HG03342 (cell line): ENCODE results near the gene LMF1.

Experiments
- ATAC-seq: cut with Tn5 transposase; IDR thresholded peaks from one replicate; pipeline ENCODE4 v1.9.1; 2021; ENCODE audit warnings: mild to moderate bottlenecking, moderate library complexity; ENCODE audit not compliant: unreplicated experiment

The LMF1 gene

DNA sequence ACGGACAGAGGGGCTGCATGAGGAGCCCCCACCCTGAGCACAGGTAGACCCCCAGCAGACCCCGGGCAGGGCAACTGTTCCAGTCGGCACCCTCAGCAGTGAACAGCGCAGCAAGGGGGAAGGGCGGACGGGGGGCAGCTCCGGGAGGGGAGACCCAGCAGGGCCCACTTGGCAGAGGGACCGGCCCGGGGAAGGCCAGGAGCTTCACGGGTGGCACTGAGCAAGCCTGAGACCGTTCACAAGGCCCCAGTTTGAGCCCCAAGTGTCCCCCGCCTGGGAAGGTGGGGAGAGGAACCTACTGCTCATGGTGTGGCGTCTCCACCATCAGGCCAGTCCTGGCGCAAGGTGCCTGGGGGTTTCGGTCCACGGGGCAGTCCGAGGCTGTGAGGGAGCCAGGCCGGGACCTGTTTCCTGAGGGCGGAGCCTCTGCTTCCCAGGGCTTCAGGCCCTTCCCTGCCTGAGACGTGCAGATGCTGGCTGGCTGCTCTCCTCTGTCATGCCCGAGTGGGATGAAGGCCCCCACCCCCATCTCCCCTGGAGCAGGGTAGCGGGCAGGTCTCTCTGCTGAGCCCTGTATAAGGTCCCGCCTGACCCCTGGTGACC lies 115.9 kb downstream of the LMF1 start:
- no peak for ATAC-seq

DNA sequence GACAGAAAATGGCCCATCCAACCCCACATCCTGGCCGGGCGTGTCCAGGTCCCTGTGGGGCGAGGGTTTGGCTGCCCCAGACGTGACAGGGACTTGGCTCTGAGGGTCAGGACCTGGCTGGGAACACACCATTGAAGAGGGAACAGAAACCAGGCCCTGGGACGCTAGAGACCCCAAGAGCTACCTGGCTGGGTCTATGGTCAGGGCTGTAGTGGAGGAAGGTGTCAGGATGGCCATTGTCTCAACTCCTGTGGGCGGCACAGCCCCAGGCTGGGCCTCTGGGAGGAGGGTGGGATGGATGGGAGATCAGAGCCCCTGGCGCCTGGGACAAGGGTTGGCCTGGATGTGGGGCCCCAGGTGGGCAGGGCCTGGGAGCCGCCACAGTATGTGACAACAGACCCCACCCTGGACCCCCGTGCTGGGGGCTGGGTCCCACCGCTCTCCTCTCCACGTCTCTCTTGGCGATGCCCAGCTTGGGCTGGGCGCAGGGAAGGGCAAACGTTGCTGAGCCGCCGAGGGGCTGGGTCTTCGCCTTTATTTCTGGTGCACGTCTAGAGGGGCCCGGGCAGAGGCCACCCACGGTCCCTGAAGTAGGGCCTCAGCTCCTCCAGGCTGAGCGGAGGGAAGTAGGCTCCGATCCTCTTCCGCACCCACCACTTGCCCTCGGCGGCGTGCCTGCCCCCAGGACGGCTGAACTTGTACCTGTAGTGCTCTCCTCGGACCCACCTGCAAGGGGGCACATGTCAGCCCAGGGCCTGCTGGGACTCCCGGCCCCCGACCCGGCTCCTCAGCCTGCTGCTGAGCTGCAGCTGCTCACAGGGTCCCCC lies 116.6 kb downstream of the LMF1 start:
- no peak for ATAC-seq

DNA sequence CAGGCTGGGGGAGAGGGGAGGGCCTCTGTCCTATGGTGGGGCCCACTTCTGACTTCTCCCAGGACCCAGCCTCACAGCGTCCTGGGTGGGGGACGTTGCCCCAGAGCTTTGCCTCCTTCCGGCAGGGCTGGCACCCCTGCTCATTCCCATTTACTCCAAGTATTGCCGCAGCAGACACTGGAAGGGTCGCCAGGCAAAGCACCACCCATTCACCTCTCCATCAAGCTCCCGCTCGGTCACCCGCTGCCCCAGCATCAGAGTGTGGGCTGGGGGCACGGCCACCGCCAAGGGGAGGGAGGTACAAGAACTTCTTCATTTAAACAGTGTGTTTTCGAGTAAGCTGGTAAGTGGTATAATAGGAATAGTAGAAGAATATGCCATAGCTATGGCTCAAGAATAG lies 117.5 kb downstream of the LMF1 start:
- no peak for ATAC-seq

DNA sequence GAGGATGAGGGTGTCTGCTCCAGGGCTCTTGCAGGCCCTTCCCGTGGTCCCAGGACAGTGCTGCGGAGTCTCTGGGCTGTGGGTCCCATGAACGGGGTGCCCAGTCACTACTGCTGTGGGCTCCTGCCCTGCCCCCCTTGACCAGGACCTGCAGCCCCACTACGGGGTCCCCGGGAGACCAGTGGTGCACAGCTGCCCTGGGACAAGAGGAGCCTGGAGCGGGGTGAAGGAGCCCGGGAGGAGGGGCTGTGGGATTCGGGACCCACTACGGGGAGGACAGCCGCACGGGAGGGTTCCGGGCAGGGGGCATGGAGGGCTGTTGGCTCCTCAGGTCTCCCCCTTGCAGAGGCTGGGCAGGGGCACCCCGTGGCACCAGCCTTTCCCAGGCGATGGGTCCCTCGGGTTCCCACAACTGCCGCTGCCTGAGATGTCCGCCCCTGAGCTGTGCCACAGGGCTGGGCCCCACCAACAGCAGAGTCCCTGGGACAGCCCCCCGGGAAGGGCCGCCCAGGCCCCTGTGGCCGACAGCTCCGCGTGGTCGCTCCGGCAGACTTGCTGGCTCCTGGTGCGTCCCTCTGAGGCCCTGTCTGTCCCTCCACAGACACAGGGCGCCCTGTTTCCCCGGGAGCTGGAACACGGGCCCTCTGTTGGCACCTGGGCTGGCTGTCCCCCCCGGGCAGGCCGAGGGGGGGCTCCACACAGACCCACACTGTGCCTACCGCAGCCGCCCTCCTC lies 118.2 kb downstream of the LMF1 start:
- ATAC-seq = no peak

DNA sequence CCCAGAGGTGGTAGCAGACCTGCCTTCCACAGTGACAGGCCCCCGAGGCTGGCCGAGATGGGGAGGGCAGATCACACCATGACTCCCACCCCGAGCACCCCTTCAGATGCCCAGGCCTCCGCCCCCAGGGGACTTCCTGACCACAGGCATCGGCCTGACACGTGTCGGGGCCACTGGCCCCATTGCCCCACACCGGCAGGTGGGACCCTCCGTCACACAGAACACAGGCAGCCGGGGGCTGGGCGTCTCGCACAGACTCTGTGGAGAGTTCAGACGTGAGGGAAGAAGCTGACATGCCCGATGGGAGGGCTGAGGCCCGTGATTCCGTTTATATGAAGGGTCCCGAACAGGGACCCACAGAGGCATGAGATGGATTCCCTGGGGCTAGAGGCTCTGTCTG lies 118.9 kb downstream of the LMF1 start:
- ATAC-seq = no peak

DNA sequence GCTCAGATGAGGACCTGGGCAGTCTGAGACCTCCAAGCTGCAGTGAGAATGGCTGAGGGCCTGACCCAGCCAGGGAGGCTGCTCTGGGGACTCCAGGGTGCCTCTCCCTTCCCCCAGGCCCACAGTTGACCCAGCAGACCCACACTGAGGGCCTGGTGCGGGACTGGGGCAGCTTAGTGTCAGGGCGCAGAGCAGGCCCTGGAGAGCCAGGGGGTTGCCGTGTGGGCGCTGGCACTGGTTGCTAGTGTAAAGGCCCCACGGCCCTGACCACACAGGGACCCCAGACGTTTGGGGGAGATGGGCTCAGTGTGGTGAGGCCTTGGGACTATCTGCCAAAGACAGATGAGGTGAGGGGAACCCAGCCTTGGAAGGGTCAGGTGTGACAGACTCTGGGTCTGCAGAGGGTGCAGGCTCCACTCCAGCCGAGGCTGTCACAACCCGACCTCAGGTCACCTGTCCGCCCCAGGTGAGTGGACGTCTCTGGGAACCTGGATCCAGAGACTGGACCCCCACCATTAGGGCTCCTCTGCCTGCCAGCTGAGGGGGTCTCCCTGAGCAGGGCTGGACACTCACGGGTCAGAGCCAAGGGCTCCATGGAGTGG lies 119.5 kb downstream of the LMF1 start:
- ATAC-seq = no peak

DNA sequence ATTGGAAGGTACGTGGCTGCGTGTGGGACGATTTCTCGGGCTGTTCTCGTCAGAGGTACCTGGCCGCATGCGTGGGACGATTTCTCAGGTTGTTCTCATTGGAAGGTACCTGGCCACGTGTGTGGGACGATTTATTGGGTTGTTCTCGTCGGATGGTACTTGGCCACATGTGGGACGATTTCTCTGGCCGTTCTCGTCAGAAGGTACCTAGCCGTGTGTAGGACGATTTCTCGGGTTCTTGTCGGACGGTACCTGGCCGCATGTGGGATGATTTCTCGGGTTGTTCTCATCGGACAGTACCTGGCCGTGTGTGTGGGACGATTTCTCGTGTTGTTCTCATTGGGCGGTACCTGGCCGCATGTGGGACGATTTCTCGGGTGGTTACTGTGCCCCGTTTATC lies 120.1 kb downstream of the LMF1 start:
- no peak for ATAC-seq

DNA sequence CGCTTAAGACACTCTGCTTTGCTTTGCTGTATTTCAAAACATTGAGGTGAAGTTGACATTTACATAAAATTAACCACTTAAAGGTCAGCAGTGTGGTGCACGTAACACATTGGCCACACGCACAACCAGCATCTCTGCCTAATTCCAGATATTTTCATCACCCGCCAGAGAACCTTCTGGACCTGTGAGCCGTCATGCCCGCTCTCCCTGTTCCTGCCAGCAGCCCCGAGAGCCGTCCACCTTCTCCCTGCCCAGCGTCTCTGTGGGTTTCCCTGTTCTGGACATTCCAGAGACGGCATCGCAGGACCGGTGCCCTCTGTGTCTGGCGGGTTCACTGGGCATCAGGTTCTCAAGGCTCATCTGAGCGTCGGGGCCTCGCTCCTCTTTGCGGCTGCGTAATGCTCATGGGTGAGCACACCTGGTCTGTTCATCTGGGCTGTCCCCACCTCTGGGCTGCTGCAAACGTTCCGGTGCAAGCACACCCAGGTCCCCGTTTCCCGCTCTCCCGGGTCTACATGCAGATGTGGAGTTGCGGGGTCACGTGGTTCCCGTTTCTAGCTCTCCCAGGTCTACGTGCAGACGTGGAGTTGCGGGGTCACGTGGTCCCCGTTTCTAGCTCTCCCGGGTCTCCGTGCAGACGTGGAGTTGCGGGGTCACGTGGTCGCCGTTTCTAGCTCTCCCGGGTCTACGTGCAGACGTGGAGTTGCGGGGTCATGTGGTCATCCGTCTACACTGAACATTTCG lies 122.1 kb downstream of the LMF1 start:
- ATAC-seq = no peak

DNA sequence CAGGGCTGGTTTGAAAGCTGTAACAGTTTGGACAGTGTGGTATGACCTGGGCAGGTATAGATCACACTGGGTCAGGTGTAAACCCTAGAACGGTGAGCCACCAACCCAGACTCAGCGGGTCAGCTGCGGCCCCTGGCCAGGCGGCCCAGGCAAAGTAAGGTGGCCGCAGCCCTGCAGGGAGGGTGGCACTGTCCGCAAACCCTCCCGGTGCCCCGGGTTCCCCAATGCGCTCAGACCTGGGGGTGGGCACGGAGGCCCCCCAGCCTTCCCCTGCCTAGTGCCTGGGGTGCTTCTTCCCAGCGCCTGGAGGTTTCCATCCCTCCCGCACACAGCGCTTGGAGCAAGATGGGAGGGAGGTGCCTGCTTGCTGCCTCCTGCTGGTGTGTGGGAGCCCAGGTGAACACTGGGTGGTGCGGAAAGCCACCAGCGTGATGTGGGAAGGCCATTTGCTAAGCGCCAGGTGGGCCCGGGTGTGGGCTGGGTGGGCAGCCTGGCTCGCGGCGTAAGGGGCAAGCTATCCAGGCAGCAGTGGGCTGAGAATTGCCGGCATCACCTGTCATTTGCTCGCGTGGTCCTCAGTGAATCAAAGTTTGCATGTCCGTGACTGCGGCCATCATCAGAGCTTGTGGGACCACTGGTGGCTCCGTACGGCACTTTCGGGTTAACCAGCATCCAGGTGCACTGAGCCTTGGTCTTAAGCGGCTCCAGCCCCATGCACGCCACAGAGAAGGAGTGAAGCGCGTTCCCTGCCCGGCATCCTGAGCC lies 122.9 kb downstream of the LMF1 start:
- no peak for ATAC-seq

DNA sequence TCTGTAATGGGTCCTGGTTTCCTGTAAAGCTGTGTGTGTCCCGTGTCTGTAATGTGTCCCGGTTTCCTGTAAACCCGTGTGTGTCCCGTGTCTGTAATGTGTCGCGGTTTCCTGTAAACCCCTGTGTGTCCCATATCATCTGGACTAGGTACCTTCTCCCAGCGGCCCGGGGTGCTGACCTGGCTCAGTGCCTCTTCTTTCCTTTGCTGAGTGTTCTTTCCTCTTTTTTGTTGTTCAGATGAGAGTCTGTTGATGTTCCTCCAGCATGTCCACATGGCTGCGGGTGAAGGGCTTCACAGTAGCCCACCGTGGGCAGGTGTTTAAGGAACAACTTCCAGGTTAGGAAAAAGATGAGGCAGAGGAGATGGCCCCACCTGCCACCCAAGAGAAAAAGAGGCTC lies 123.6 kb downstream of the LMF1 start:
- no peak for ATAC-seq

DNA sequence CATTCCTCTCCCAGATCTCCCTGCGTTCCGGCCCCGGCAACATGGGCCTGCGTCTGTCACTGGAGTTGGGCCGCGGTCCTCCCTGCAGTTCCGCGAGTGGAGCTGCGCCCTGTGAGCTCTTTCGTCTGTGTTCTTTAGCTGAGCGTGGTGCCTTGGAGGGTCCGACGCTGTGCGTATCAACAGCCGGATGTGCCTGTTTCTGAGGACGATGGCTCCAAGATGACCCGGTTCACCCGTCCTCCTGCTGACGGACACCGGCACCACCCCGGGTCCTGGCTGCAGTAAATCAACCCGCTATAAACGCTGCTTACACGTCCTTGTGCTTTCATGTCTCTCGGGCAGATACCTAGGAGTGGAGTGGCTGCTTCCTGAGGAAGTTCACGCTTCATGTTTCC lies 125.4 kb downstream of the LMF1 start:
- no peak for ATAC-seq

DNA sequence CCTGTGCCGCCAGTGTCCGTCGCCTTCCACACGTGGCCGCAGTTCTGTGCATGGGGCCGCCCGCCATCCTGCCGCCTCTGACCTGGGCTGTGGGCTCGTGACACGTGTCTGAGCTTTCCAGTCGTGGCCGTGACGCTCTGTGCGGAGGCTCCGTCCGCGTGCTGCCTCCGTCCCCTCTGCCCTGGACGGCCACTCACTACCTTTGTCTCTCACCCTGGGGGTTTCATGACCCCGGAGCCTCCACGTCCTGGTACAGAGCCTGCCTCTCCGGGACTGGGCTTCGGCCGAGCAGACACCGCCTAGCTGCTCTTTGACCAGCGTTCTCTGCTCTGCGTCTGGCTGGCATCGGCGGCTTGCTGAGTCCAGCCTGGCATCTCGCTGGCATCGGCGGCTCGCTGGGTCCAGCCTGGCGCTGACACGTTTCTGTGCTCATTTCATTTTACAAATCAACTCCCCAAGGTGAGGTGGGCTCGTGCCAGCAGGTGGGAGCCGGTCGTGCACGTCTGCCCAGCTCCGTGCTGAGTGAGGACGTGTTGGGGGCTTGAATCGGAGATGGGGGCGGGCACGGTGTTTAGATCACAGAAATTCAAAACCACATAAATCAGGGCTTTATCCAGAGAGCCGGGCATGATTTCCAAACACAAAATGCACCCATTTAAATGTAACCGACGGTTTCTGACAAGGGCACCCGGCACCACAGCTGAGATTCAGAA lies 126.0 kb downstream of the LMF1 start:
- ATAC-seq = no peak

DNA sequence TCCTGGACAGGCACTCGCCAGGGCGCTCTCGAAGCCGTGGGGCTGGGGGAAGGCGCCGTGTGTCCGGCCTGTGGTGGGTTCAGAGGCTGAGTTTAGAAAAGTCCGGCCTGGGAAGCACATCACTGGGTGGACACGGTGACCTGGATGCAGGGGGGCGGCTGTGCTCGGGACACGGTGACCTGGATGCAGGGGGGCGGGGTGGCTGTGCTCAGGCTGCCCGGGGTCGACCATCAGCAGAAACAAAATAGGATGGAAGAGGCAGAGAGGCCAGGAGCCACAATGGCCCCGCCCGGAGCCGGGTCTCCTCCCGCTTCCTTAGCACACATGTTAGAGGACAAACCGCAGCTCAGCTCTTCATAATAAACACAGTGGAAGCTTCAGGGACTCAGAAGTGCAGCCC lies 127.0 kb downstream of the LMF1 start:
- no peak for ATAC-seq

DNA sequence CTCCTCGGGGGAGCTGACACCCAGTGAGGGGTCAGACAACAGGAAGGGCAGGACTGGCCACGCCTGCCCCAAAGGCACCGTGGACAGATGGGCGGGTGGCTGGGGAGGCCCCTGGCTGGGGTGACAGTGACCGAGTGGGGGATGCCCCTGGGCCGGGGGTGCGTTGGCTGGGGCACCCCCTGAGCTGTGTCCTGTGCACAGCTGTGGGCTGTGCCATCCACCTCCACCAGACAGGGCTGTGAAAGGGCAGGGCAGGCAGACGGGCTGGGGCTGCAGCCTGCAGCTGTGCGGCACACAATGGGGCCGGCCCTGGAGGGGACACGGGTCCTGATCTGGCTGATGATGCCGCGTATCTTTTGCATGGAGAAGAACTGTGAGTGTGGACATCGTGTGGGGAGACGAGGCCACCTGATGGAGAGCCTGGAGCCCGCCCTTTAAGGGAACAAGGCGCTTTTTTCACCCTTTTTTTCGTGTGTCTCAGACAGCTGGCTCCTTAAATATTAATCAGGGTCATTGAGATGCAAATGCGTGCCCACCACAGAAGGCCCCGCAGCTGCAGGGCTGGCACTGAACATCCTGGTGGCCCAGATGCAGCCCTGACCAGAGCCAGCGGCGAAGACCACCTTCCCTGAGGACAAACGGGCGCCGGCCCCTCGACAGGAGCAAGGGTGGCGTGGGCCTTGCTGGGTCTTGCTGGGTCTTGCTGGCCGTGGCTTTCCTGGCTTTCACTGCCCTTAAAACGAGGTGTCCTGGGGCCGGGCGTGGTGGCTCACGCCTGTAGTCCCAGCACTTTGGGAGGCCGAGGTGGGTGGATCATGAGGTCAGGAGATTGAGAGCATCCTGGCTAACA lies 127.8 kb downstream of the LMF1 start:
- no peak for ATAC-seq

DNA sequence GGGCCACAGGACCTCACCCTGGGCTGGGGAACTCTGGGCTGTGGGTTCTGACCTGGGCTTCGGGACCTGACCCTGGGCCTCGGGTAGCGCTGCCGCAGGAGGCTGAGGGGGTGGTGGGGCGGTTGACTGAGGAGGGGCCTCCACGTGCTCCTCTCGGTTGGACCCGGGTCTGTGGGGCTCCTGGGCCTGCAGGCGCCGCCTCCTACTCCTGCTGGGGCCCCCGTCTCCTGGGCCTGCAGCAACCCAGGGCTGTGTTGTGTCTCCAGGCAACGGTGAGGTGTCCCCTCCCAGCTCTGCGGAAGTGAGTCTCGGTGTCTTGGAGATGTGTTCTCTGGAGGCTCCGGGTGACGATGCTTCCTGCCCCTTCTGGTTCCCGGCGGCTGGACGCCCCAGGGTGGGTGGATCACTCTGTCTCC lies 128.7 kb downstream of the LMF1 start:
- no peak for ATAC-seq

DNA sequence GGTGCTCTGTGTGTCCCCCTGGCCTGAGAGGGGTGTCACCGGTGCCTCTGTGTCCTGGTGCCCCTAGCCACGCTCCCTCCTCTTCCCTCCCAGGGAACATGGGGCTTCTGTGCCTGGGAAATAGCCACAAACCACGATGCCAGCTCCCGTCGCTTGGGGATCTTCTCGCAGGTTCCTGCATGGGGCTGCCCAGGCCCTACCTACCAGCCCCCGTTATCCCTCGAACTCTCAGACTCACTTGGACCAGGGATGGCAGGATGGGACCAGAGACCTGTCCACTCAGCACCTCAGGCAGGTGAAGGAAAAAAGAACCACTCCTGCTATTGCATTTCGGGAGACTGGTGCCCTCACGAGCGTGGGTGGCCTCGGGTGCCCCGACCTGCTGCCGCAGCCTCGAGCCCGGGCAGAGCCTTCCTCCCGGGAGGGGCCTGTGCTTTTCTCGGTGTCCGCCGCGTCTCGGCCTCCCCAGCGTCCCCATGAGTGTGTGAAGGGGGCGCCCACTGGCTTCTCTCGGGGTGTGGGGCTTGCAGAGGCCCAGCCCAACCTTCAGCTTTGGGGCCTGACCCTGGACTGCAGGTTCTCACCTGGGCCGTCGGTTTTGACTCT lies 129.2 kb downstream of the LMF1 start:
- ATAC-seq = no peak

DNA sequence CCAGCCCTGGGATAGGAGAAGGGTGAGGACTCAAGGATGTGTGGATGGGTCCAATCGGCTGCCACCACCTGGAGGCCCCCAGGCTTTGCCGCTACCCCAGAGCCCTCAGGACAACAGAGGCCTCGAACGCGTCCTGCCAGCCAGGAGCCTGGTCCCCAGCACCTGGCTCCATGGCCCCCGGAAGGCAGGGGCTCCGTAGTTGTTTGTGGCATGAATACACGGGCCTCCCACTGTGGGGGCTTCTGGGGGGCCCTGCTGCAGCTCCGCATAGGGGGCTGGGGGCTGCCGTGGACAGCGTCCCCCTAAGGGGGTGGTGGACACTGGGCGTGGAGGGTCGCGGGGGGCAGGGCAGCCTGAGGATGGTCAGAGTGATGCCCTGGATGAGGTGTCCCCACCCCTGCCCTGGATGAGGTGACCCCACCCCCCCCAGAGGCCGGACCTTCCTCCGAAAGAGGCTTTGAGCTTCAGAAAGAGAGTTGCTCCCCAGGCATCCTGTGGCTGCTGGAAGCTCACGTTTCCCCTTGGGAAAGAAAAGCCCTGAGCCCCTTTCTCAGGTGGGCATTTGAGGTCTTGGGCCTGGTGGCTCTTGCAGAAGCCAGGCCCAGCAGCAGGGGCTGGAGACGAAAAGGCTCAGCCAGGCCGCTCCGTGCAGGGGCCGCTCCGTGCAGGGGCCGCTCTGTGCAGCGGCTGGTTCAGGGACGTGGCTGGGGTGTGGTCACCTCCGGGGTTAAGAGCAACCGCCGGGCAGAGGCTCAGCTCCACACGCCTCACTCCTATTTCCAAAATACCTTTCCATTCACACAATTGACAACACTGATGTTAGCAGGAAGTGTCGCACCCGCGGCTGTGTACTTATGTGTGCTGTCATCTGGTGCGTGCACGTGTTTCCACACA lies 130.0 kb downstream of the LMF1 start:
- no peak for ATAC-seq
